GM19438 (cell line): ENCODE results near the gene KCNG2.

Source experiments
- ATAC-seq: cut with Tn5 transposase; IDR thresholded peaks from one replicate; pipeline ENCODE4 v1.9.1; 2021; ENCODE audit warnings: low read depth; ENCODE audit not compliant: unreplicated experiment

Gene KCNG2

DNA sequence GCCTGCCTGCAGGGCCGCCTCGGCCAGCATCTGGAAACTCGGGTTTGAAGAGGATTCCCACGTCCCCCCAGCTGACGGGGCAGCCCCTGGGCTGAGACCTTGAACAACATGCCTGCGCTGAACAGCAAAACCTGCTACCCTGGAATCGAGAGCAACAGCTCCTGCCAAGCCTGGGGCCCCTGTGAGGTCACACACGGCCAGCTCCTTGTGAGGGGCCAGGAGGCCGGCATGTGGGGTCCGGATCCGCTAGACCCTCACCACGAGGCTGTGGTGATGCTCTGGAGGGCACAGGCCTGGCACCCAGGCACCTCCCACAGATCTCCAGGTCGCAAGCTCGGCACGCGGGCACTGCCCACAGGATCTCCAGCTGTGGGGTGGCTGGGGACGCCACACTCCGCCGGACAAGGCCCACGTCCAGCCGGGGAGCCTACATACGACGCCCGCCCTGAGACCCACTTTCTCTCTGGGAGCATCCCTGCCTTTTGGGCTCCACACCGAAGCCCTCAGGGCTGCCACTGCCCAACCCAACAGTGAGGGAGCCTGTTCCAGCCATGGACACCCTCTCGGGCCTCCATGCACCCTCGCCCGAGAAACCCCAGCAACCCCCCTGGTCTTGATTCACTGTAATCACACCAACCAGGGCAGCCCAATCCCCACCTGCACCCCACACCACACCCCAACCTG, 119.6 kb downstream of the KCNG2 start:
- no peak for ATAC-seq

DNA sequence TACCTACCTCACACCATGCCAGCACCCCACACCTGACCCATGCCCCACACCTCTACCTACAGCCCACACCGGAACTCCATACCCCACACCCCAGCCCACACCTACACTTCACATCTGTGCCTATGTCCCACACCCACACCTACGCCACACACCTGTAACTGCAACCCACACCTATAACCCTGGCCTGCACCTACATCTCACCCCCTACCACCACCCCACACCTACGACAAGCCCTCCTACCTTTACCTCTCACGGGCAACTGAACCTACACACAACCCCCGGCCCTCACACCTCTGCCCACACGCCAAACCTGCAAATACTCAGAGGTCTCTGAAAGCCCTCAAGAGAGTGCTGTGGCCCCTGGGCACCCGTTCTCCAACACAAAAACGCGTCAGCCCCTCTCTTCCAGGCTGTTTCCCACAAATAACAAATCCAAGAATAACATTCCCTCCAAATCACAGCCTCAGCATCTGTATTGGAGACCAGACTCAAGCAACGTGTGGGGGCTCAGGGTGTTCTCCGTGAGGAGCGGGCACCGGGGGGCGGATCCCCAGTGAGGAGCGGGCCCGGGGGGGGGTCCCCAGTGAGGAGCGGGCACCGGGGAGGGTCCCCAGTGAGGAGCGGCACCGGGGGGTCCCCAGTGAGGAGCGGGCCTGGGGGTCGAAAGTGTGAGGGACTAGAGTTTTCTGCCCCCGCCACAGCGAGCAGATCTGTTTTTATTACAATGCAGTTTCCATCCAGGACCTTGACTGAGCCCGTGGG, 120.3 kb downstream of the KCNG2 start:
- no peak for ATAC-seq

DNA sequence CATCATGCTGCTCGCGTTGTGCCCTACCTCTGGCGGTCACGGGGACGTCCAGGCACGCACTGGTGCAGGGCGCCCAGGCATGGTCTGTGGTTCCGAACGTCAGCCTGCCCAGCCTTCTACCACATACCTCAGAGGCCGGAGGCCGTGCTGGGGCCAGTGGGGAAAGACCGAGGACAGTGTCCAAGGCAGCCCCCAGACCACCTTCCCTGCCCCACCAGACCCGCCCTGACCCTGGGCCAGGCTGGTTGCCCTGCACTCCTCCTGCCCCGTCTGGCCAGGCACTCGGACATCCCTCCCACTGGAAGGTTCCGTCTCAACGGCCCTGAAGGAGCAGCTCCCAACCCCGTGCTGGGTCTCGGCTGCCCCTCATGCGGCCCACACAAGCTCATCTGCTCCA, 120.9 kb downstream of the KCNG2 start:
- no peak for ATAC-seq

DNA sequence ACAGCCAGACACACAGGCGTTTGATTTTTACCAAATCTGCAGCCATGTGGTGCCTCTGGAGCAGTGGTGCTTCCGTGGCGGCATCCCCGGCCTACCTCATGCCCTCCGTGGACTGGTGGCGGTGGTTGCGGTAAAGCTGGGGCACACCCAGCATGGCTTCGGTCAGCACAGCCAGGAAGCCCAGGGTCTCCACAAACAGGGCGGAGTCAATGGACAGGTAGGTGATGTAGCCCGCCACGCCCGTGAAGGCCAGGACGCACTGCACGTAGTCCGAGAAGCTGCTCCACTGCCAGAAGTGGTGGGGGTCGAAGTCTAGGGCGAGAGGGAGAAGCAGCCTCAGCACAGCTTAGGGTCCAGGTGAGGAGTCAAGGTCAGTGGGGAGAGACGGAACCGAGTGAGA, 121.4 kb downstream of the KCNG2 start:
- ATAC-seq: no peak

DNA sequence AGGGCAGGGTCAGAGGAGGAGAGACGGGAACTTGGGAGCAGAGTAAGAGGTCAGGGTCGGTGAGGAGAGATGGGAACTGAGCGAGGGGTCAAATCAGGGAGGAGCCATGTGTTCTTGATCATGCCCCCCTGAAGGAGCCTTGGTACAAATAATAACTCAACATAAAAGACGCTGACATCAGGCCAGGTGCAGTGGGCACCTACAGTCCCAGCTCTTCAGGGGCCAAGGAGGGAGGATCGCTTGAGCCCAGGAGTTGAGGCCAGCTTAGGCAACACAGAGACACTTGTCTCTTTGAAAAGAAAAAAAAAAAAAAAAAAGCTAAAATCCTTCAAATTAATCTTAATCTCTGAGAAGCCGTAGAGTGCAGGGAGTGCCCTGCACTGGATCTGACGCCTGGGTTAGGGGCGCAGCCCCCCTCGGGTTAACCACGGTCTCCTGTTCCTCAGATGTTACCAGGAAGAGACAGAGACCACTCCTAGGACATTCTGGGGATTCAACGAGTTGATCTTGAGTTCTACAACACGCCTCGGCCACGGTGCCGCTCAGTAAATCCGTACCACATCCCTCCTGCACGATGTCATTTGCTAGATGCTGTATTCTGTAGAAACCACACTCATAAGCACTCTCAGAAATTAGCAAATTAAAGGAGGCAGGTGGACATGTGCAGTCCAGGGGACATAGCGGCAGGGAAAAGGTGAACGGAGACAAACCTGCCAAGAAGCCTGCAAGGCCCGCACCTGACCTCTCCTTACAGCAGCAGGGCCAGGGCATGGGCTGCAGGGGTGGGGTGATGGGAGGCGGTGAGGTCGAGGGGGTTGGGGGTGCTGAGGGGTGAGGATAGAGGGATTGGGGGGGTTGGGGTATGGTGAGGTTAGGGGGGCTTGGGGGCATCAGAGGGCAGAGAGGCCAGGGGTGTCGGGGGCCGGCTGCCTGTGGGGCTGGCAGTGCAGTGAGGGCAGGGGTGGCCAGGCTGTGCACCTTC, 124.5 kb downstream of the KCNG2 start:
- no peak for ATAC-seq

DNA sequence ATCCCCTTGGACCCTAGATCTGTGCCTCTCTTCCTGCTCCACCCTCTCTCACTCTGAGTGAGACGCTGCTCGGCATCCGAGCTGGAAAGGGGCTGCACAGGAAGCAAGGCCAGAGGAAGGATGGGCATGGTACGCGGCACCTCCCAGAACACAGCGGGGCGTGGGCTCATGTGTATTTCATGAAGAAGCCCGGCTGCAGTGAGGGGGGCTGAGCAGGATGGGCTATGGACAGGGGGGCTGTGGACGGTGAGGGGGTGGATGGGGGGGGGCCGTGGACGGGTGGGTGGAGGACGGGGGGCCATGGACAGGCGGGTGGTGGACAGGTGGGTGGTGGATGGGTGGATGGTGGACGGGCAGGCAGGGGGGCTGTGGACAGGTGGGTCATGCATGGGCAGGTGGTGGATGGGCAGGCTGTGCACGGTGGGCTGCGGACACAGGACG, 125.3 kb downstream of the KCNG2 start:
- ATAC-seq: no peak

DNA sequence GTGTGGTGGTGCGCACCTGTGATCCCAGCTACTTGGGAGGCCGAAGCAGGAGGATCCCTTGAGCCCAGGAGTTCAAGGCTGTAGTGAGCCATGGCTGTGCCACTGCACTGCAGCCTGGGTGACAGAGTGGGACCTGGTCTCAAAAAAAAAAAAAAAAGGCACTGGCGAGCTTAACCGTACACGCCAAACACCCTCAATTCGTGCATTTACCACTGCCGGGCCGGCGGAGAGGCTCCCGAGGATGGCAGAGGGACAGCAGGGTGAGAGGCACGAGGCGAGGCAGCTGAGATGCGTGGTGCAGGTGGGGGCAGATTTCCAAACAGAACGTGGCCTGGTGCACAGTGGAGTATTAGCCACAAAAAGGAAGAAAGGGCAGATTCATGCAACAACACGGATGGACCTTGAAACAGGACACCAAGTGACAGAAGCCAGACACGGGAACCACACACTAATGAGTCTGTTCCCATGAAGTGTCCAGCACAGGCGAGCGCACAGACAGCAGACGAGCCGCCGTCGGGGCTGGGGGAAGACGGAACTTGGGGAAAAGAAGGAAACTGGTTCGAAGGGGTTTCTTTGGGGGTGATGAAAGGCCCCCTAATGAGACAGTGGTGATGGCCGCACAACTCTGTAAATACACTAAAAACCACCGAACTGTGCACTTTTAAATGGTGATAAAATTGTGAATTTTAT, 126.3 kb downstream of the KCNG2 start:
- no peak for ATAC-seq

DNA sequence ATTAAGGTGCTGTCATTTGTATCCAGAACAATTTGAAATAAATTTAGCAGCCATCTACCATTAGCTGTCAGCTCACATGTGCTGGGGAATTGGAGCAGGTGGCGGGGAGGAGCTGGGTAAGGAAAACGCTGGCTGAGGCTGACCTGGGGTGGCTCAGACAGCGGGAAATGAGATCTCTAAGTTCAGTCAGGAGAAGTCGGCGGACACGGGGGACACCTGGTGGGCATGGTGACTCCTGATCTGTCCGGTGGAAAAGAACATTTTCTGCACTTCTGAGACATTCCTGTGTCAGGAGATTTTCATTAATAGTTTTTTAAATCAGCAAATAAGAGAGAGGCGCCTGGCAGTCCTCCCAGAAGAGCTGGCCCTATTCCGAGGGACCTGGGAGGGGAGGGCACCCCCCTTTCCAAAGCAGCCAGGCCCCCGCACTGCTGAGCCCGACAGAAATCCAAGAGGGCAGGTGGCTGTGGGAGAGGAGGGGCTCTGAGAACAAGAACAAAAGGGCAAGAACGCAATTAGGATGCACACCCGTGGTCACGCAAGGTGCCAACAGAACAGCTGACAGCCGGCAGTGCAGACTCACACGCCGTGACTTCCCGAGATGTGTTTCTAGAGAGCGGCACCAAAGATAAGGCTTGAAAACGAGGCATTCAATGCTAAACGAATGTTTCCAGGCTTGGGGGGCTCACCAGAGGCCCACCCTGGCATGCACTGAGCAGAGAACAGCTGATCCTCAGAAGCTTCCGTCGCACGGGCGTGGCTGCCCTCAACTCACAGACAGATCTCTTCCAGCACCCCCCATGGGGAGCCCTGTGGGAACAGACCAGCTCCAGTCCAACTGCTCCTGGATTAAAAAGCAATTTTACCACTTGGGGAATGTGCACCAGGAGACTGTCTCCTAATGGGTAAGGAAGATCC, 127.3 kb downstream of the KCNG2 start:
- no peak for ATAC-seq

DNA sequence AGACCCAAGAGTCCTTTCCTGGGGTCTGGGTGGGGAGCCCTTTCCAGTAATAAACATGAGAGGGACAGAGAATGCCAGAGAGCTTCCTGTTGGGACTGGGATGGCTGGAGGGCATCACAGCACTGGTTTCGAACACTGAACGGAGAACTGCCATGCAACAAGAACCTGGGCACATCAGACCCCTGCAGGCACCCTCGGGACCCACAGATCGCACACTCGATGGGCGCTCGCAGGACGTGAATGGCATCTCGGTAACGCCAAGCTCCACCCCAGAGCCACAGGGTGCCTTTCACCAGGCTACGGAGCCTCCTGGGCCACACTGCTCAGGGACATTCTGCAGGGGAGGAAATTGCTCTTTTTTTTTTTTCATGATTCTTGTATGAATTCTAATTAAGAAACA, 128.6 kb downstream of the KCNG2 start:
- ATAC-seq: no peak

DNA sequence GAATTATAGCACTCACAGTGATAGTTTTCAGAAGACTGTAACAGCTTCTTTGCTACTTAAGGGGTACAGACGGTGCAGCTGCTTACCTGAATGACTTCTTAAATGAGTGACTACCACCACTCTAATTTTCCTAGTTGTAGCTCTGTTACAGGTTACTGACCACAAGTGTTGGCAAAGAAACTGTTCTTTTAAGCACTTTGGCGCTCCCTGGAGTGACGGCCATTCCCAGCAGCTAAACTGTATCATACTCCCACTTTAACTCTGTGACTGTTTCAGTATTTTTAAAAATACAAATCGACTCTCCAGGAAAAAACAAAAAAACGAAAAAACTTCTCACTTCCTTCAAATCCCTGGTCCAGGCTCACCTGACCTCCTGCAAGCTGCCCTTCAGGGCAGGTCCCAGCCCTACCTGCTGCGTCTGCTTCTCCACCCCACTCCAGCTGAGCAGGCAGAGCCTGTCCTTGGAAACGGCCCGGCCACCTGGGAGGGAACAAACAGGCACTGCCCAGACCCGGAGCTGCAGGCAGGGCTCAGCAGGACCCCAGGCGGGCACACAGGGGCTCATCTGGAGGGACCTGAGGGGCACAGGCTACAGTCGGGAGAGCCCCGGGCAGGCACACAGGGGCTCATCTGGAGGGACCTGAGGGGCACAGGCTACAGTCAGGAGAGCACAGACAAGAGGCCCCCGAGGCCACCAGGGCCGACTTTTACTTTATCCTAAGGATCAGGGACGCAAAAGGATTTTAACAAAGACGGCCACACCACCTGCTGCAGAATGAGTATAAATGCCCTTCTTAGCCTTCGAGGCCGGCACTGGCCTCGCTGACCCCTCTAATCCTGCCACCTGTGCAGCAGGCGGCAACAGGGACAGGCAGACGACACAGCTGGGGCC, 129.2 kb downstream of the KCNG2 start:
- ATAC-seq: no peak

DNA sequence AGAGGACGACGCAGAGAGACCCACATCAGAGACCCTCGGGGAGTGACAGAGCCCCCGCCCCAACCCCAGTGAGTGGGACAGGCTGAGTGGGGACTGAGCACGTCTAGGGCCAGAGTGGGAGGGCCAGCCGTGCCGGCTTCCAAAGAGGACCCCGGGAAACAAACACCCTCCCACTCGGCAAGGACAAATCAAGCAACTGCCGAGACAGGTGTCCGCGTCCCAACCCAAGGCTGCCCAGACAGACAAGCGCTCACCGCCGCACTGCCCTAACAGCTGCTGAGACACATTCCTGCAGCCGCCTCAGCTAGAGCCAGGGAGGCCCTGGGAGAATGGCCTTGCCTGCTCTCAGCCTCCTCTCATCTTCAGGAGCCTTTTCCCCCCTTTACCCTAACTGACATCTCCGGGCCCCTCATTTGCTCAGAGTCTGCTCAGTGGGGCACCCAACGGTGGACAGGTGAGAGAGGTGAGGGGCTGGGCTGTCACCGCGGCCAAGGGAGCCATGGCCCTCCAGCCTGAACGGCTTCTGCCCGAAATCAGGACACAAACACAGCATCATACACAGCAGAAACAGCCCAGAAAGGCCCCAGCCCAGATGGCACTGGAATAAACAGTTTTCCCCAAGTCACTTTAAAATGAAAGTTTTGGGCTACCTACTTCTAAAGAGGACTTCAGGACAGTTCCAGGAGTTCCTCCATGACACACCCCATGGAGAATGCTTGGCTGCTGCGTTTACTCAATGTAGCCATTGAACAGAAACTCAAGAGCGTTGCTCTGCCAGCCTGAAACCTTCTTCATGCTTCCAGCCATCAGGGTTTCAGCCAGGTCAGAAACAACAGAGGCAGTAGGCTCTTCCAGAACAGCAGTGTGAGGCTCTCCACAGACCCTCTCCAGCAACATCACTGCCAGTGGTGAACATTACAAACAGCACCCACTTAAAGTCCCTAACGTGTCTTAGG, 130.1 kb downstream of the KCNG2 start:
- ATAC-seq: no peak

DNA sequence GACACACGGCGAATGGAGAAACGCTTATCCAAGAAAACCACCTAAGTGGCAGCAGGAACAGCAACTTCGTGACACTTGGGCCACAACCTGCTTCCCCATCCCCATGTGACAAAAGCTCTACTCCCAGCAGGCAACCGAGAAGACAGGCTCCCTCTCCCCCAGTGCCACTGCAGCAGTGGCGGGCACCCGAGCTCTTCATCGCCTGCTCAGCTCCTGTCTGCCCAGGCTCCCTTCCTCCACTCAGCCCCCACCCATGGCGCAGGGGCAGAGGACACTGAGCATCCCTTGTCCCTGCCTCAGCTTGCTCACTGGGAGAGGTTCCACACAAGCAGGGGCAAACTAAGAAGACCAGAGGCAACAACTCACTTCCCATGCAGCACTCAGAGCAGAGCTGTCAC, 130.8 kb downstream of the KCNG2 start:
- ATAC-seq: no peak

DNA sequence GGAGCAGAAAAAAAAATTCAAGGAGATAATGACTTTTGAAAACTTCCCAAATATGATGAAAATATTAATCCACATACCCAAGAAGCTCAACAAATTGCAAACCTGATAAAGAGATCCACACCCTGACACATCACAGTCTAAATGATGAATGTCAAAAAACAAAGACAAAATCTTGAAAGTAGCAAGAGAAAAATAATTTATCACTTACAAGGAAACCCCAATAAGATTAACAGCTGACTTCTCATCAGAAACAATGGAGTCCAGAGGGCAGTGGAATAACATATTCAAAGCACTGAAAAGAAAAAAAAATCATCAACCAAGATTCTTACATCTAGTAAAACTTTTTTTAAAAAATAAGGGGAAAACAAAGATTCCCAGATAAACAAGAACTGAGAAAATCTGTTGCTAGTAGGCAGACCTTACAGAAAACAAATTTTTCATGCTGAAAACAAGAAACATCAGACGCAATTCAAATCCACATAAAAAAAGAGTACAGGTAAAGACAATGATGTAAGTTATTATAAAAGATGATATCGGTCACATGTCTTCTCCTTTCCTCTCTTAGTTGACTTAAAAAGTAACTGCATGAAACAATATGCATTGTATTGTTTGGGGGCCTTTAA, 132.4 kb downstream of the KCNG2 start:
- ATAC-seq: no peak

DNA sequence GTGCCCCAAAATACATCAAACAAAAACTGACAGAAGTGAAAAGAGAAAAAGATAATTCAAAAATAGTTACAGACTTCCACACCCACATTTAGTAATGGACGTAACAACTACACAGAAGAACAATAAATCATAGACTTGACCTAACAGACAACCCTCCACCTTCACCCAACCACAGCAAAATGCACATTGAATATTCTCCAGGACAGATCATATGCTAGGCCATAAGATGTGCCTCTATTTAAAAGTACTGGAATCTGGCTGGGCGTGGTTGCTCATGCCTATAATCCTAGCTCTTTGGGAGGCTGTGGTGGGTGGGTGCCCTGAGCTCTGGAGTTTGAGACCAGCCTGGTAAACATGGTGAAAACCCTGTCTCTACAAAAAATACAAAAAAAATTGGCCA, 133.7 kb downstream of the KCNG2 start:
- ATAC-seq: no peak

DNA sequence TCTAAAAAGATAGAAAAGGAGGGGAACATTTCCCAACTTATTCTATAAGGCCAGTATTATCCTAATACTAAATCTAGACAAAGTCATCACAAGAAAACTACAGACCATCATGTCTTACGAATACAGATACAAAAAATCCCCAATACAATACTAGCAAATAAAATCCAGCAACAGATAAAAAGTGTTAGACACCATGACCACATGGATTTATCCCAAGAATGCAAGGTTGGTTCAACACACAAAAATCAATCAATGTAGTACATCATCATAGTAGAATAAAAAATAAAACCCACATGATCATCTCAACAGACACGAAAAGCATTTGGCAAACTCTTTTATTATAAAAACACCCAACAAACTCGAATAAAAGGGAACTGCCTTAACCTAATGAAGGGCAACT, 135.2 kb downstream of the KCNG2 start:
- ATAC-seq: no peak

DNA sequence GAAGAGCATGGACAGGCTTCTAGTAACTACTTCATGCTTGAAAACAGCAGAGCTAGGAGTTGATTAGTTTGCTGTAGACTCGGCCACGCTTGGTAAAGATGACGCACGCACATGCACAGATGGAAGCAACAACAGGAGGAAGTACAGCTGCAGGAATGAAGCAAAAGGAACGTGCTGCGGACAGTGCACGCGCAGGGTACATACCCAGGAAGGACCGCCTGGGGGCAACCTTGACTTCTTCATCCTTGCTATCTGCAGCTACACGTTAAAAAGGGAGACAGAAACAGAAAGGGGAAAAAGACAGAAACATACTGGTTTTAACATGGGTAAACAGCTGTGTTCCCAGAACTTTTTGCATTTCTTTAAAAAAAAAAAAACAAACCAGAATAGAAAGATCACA, 136.0 kb downstream of the KCNG2 start:
- no peak for ATAC-seq
